GM06990 (cell line): ENCODE results near the gene INSC.

Source experiments
- DNase-seq: peaks from one replicate; pipeline ENCODE4 v3.0.0-alpha.2; 2011; ENCODE audit not compliant: insufficient read length; ENCODE audit errors: extremely low read depth
- H3K27me3 ChIP-seq: replicated peaks from 2 replicates; pipeline ENCODE4 v1.6.0; 2011; ENCODE audit warnings: low read length; ENCODE audit not compliant: control insufficient read depth, insufficient read depth
- H3K36me3 ChIP-seq: 2 replicates; pipeline ENCODE4 v1.5.1; 2011; ENCODE audit warnings: low read length; ENCODE audit not compliant: control insufficient read depth, insufficient read depth
- H3K4me3 ChIP-seq: replicated peaks from 2 replicates; pipeline ENCODE4 v1.5.1; 2011; ENCODE audit warnings: low read depth, mild to moderate bottlenecking, control low read depth, low read length
- CTCF ChIP-seq: IDR thresholded peaks from 2 replicates; pipeline ENCODE4 v1.5.1; 2011; ENCODE audit warnings: low read length, control low read depth, mild to moderate bottlenecking, inconsistent platforms; ENCODE audit not compliant: insufficient read depth, poor library complexity, severe bottlenecking

INSC gene

GRCh38 chr11:15223318-15223717, 108.6 kb downstream of the INSC start:
- H3K36me3 ChIP-seq = no peaks in the 10 kb centered on the region
- H3K27me3 ChIP-seq = no peaks in the 10 kb centered on the region; the same call in 1 of the 2 replicates
- no peak for DNase-seq
- TF ChIP-seq CTCF = no peak
- no peak overlapping the region for H3K4me3 ChIP-seq

GRCh38 chr11:15224466-15224865, 109.7 kb downstream of the INSC start:
- DNase-seq = no peak
- TF ChIP-seq CTCF = no peak
- H3K36me3 ChIP-seq = no peaks in the 10 kb centered on the region
- H3K4me3 ChIP-seq = no peak overlapping the region
- no peaks in the 10 kb centered on the region; the same call in 1 of the 2 replicates for H3K27me3 ChIP-seq

GRCh38 chr11:15227011-15227410, 112.3 kb downstream of the INSC start:
- DNase-seq = no peak
- no peak for TF ChIP-seq CTCF
- Histone ChIP-seq H3K27me3 (no peaks in the 10 kb centered on the region; the same call in 1 of the 2 replicates), H3K36me3 (no peaks in the 10 kb centered on the region), H3K4me3 (no peak overlapping the region)

- Histone ChIP-seq H3K36me3 (no peaks in the 10 kb centered on the region), H3K4me3 (no peak overlapping the region), H3K27me3 (no peaks in the 10 kb centered on the region; the same call in 1 of the 2 replicates)
- TF ChIP-seq CTCF = no peak
- DNase-seq = no peak
Observed at GRCh38 chr11:15228331-15228849, 113.7 kb downstream of the INSC start.

- no peaks in the 10 kb centered on the region; the same call in 1 of the 2 replicates for H3K27me3 ChIP-seq
- H3K4me3 ChIP-seq = no peak overlapping the region
- H3K36me3 ChIP-seq = no peaks in the 10 kb centered on the region
- no peak for TF ChIP-seq CTCF
- no peak for DNase-seq
Observed at GRCh38 chr11:15229069-15229468, 114.3 kb downstream of the INSC start.

GRCh38 chr11:15232496-15232895, 117.8 kb downstream of the INSC start:
- no peak for TF ChIP-seq CTCF
- DNase-seq = no peak
- H3K4me3 ChIP-seq = no peak overlapping the region
- no peaks in the 10 kb centered on the region for H3K36me3 ChIP-seq
- H3K27me3 ChIP-seq = no peaks in the 10 kb centered on the region; the same call in 1 of the 2 replicates
